A549 (cell line): Measurements from ENCODE around the gene SCARB1. TPM values are rescaled to one million over a fixed set of nuclear protein-coding genes. Genes with fewer than 3 reads are reported as not detected.
A peak's percentile ranks its signal among the peaks of the same experiment; 100 is the strongest.

Source experiments
- ATAC-seq, 2 experiments: fragments of 200-7000 bp in 1 of 2; fragments of >200 bp in 1 of 2; cut with Nextera tagmentation in 1 of 2; cut with Tn5 transposase in 1 of 2; 3 replicates each; pipeline versions ENCODE4 v1.8.0 to v1.9.1; 2018 to 2020; ENCODE audit warnings: mild to moderate bottlenecking in 1 of 2, moderate library complexity in 1 of 2
- CTCF ChIA-PET: fragments of 300-600 bp; sonication (Branson Sonifier 250); formaldehyde crosslinking; extraction: SDS; loops from one replicate; lab custom pipeline; 2021; ENCODE audit warnings: antibody characterized with exemption, inconsistent platforms; lab: Yijun Ruan, JAX
- POLR2A ChIA-PET: fragments of 350-600 bp; formaldehyde crosslinking; extraction: SDS; loops from one replicate; lab custom pipeline; 2021; ENCODE audit warnings: antibody characterized with exemption, inconsistent platforms; lab: Yijun Ruan, JAX
- DNase-seq, 2 experiments: peaks; one replicate each; pipeline versions ENCODE4 v3.0.0 to v3.0.0-alpha.2; 2011 to 2016; ENCODE audit warnings: low read depth in 1 of 2, low spot score in 1 of 2
- FAIRE-seq: peaks from 2 replicates; lab custom pipeline; 2011; peaks lifted over from hg19 to GRCh38; lab: Jason Lieb, UNC
- H3K27ac ChIP-seq, 2 experiments: fragments of >200 bp; sonication (Bioruptor Twin); formaldehyde crosslinking; 3 replicates each; pipeline ENCODE4 v1.5.1; 2016 to 2017
- H3K4me1 ChIP-seq: fragments of >200 bp; sonication (Bioruptor Twin); formaldehyde crosslinking; 3 replicates; pipeline ENCODE4 v1.6.1; 2016
- H3K4me2 ChIP-seq: fragments of >200 bp; sonication (Bioruptor Twin); formaldehyde crosslinking; 3 replicates; pipeline ENCODE4 v1.6.1; 2016
- H3K4me3 ChIP-seq: fragments of >200 bp; sonication (Bioruptor Twin); formaldehyde crosslinking; 3 replicates; pipeline ENCODE4 v1.5.1; 2016
- H3K9me3 ChIP-seq: fragments of >200 bp; sonication (Bioruptor Twin); formaldehyde crosslinking; 3 replicates; pipeline ENCODE4 v1.6.1; 2016
- BHLHE40 ChIP-seq: IDR thresholded peaks from 2 replicates; pipeline ENCODE4 v1.6.1; 2012; ENCODE audit warnings: low read depth, low read length, inconsistent platforms
- CBX2 ChIP-seq: fragments of 200-600 bp; sonication (generic); IDR thresholded peaks from 2 replicates; pipeline ENCODE4 v1.6.1; 2016; ENCODE audit warnings: low read depth, mild to moderate bottlenecking, borderline replicate concordance
- CBX8 ChIP-seq: fragments of 200-600 bp; sonication (generic); IDR thresholded peaks from 2 replicates; pipeline ENCODE4 v1.6.1; 2016
- CEBPB ChIP-seq, 2 experiments: fragments of >200 bp in 1 of 2; sonication (Bioruptor Twin) in 1 of 2; formaldehyde crosslinking in 1 of 2; IDR thresholded peaks; 2 replicates each; pipeline ENCODE4 v1.6.1; 2012 to 2016
- CHD2 ChIP-seq: fragments of 150-350 bp; IDR thresholded peaks from 2 replicates; pipeline ENCODE4 v1.6.1; 2014; ENCODE audit warnings: low read length; ENCODE audit not compliant: partially characterized antibody
- EHF ChIP-seq: fragments of 250-450 bp; sonication (Bioruptor Pico); IDR thresholded peaks from 2 replicates; pipeline ENCODE4 v1.5.0; 2020; ENCODE audit warnings: mild to moderate bottlenecking
- ESRRA ChIP-seq: fragments of 150-350 bp; IDR thresholded peaks from 2 replicates; pipeline ENCODE4 v1.6.1; 2014; ENCODE audit warnings: mild to moderate bottlenecking, low read length, borderline replicate concordance
- FOSB ChIP-seq: fragments of 250-450 bp; sonication (Bioruptor Pico); IDR thresholded peaks from 2 replicates; pipeline ENCODE4 v1.5.0; 2020; ENCODE audit warnings: mild to moderate bottlenecking, moderate library complexity
- FOSL2 ChIP-seq, 2 experiments: fragments of 450-650 bp in 1 of 2; fragments of >200 bp in 1 of 2; sonication (Bioruptor Twin) in 1 of 2; formaldehyde crosslinking; IDR thresholded peaks; 2 replicates each; pipeline versions ENCODE4 v1.5.0 to v1.6.1; 2016 to 2020; ENCODE audit warnings: mild to moderate bottlenecking in 1 of 2, moderate library complexity in 1 of 2
- GATA3 ChIP-seq: IDR thresholded peaks from 2 replicates; pipeline ENCODE4 v1.6.1; 2012; ENCODE audit warnings: borderline replicate concordance
- HDAC2 ChIP-seq: fragments of 200-600 bp; sonication (generic); IDR thresholded peaks from 2 replicates; pipeline ENCODE4 v1.6.1; 2016
- HOXB13 ChIP-seq: fragments of 250-450 bp; sonication (Bioruptor Pico); IDR thresholded peaks from 2 replicates; pipeline ENCODE4 v1.5.0; 2020; ENCODE audit warnings: low read depth, mild to moderate bottlenecking, moderate library complexity
- JUN ChIP-seq, 2 experiments: fragments of >200 bp; sonication (Bioruptor Twin); formaldehyde crosslinking; IDR thresholded peaks; 2 replicates in 1 of 2; 3 replicates in 1 of 2; pipeline ENCODE4 v1.6.1; 2016 to 2017
- JUNB ChIP-seq: fragments of >200 bp; sonication (Bioruptor Twin); formaldehyde crosslinking; IDR thresholded peaks from 2 replicates; pipeline ENCODE4 v1.6.1; 2016
- KDM1A ChIP-seq: fragments of 200-600 bp; sonication (generic); IDR thresholded peaks from 2 replicates; pipeline ENCODE4 v1.6.1; 2016; ENCODE audit warnings: low read depth, mild to moderate bottlenecking
- POLR2AphosphoS2 ChIP-seq: conservative IDR thresholded peaks from 2 replicates; pipeline ENCODE4 v1.6.1; 2012; ENCODE audit warnings: low read length, improper control_type of control experiment, inconsistent platforms
- RAD21 ChIP-seq, 2 experiments: fragments of >200 bp in 1 of 2; sonication (Bioruptor Twin) in 1 of 2; formaldehyde crosslinking in 1 of 2; IDR thresholded peaks in 1 of 2; conservative IDR thresholded peaks in 1 of 2; 2 replicates in 1 of 2; 3 replicates in 1 of 2; pipeline ENCODE4 v1.6.1; 2012 to 2018; ENCODE audit warnings: inconsistent platforms in 1 of 2
- RNF2 ChIP-seq: fragments of 200-600 bp; sonication (generic); IDR thresholded peaks from 2 replicates; pipeline ENCODE4 v1.6.1; 2016; ENCODE audit warnings: low read depth, mild to moderate bottlenecking, antibody characterized with exemption, moderate library complexity, borderline replicate concordance
- TFCP2L1 ChIP-seq: fragments of 250-450 bp; sonication (Bioruptor Pico); IDR thresholded peaks from 2 replicates; pipeline ENCODE4 v1.5.0; 2021; ENCODE audit warnings: mild to moderate bottlenecking
- ZNF302 ChIP-seq: fragments of 250-450 bp; sonication (Bioruptor Pico); IDR thresholded peaks from 2 replicates; pipeline ENCODE4 v1.9.0; 2021; ENCODE audit warnings: inconsistent platforms, mild to moderate bottlenecking, moderate library complexity
- WGBS: methylation state at CpG from one replicate; pipeline ENCODE4 v1.1.6; 2017; ENCODE audit errors: missing lambda C conversion rate; 5-methylcytosine and 5-hydroxymethylcytosine counted together
- polyA plus RNA-seq, 4 experiments: library from polyadenylated mRNA; depleted of rRNA in 3 of 4; stranded (reverse); fragments of >200 nt; fragmentation: RNase III in 1 of 4; extraction: RNeasy Plus Mini Kit Qiagen cat#74134 plus additional on column Dnase treatment in 1 of 4; gene quantifications; 2 replicates in 3 of 4; 3 replicates in 1 of 4; pipeline ENCODE4 v1.2.3, GENCODE V29; 2011 to 2017
- TF ChIP-seq, protein P1 (sequence below): fragments of >200 bp; sonication (Bioruptor Twin); formaldehyde crosslinking; IDR thresholded peaks from 3 replicates; pipeline ENCODE4 v1.5.1; 2016
- TF ChIP-seq, protein P2 (sequence below): IDR thresholded peaks from 2 replicates; pipeline ENCODE4 v1.6.1; 2012
- TF ChIP-seq, protein P3 (sequence below): fragments of >200 bp; sonication (Bioruptor Twin); formaldehyde crosslinking; IDR thresholded peaks from 2 replicates; pipeline ENCODE4 v1.6.1; 2016
- TF ChIP-seq, protein P4 (sequence below): fragments of 250-450 bp; sonication (Bioruptor Pico); IDR thresholded peaks from 2 replicates; pipeline ENCODE4 v1.5.0; 2020; ENCODE audit warnings: low read depth, mild to moderate bottlenecking, moderate library complexity
- TF ChIP-seq, protein P5 (sequence below): fragments of 200-600 bp; sonication (generic); IDR thresholded peaks from 2 replicates; pipeline ENCODE4 v1.6.1; 2016; ENCODE audit warnings: antibody characterized with exemption, mild to moderate bottlenecking, moderate library complexity

Gene SCARB1
- polyA plus RNA-seq, 2 of the 4 experiments (the other 2 are of a cell fraction) = 81.1 to 154 TPM

DNA sequence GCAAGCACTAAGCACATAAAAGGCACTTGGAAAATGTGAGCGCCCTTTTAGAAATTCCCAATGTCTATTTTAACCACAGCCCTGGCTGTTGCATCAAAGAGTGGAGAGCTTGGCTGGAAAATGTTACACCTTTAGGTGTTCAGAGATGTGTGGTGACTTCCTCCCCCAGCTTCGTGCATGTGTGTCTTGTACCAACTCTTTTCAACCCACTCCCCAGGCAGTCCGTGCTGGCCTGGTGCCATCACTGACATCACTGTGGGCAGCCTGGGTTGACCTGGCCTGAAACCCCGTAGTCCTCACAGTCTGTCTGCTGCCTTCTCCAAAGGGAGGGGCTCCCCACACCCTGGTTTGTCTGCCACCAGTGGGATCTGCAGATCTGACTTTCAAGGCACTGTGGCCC lies 101.8 kb downstream of the SCARB1 start:
- TF ChIP-seq FOSB (CRISPR knock-in tag) = no peak
- TF ChIP-seq RNF2 = no peak
- TF ChIP-seq, protein P1, sequence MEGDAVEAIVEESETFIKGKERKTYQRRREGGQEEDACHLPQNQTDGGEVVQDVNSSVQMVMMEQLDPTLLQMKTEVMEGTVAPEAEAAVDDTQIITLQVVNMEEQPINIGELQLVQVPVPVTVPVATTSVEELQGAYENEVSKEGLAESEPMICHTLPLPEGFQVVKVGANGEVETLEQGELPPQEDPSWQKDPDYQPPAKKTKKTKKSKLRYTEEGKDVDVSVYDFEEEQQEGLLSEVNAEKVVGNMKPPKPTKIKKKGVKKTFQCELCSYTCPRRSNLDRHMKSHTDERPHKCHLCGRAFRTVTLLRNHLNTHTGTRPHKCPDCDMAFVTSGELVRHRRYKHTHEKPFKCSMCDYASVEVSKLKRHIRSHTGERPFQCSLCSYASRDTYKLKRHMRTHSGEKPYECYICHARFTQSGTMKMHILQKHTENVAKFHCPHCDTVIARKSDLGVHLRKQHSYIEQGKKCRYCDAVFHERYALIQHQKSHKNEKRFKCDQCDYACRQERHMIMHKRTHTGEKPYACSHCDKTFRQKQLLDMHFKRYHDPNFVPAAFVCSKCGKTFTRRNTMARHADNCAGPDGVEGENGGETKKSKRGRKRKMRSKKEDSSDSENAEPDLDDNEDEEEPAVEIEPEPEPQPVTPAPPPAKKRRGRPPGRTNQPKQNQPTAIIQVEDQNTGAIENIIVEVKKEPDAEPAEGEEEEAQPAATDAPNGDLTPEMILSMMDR = no peak
- TF ChIP-seq GATA3 = no peak
- no peak for TF ChIP-seq TFCP2L1
- TF ChIP-seq, protein P2, sequence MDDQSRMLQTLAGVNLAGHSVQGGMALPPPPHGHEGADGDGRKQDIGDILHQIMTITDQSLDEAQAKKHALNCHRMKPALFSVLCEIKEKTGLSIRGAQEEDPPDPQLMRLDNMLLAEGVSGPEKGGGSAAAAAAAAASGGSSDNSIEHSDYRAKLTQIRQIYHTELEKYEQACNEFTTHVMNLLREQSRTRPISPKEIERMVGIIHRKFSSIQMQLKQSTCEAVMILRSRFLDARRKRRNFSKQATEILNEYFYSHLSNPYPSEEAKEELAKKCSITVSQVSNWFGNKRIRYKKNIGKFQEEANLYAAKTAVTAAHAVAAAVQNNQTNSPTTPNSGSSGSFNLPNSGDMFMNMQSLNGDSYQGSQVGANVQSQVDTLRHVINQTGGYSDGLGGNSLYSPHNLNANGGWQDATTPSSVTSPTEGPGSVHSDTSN = no peak
- TF ChIP-seq CBX2 = no peak
- no peak for TF ChIP-seq HOXB13
- TF ChIP-seq JUN (IDR thresholded peaks at IDR 0.05) = no peak
- TF ChIP-seq KDM1A = no peak
- TF ChIP-seq, protein P3, sequence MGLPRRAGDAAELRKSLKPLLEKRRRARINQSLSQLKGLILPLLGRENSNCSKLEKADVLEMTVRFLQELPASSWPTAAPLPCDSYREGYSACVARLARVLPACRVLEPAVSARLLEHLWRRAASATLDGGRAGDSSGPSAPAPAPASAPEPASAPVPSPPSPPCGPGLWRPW = no peak
- no peak for TF ChIP-seq BHLHE40
- no peak for TF ChIP-seq ESRRA
- no peak for TF ChIP-seq RAD21 (conservative IDR thresholded peaks at IDR 0.05 in 1 of 2, IDR thresholded peaks at IDR 0.05 in 1 of 2)
- TF ChIP-seq CEBPB (IDR thresholded peaks at IDR 0.05) = no peak
- TF ChIP-seq FOSL2 (IDR thresholded peaks at IDR 0.05) = no peak
- no peak for TF ChIP-seq FOSL2 (CRISPR knock-in tag; IDR thresholded peaks at IDR 0.05)
- no peak for TF ChIP-seq POLR2AphosphoS2
- TF ChIP-seq, protein P4, sequence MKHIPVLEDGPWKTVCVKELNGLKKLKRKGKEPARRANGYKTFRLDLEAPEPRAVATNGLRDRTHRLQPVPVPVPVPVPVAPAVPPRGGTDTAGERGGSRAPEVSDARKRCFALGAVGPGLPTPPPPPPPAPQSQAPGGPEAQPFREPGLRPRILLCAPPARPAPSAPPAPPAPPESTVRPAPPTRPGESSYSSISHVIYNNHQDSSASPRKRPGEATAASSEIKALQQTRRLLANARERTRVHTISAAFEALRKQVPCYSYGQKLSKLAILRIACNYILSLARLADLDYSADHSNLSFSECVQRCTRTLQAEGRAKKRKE (CRISPR knock-in tag) = no peak
- H3K9me3 ChIP-seq = peaks cover 26% of the 10 kb centered on the region
- no peak overlapping the region for H3K4me3 ChIP-seq
- WGBS = 61% methylated on average over 4 of the region's 4 CpGs
- ChIA-PET POLR2A (interaction anchor here (0.9 kb wide), 1 partner anchor 15 kb away, joined by 4 read pairs; no protein-coding TSS in a partner anchor), CTCF (interaction anchor here (0.8 to 2.8 kb wide), 12 partner anchors 8 to 725 kb away, joined by 3 to 21 read pairs (median 4); no protein-coding TSS in a partner anchor)
- DNase-seq = peak in 1 of 2 experiments; percentile 43
- H3K4me2 ChIP-seq = no peak overlapping the region
- peak overlapping the region in 1 of 2 experiments; percentile 64; a peak in 4 of 6 replicates for H3K27ac ChIP-seq
- peaks cover 15% of the 10 kb centered on the region for H3K4me1 ChIP-seq
- ATAC-seq = no peak; a peak in 1 of 6 replicates
- no peak for FAIRE-seq

DNA sequence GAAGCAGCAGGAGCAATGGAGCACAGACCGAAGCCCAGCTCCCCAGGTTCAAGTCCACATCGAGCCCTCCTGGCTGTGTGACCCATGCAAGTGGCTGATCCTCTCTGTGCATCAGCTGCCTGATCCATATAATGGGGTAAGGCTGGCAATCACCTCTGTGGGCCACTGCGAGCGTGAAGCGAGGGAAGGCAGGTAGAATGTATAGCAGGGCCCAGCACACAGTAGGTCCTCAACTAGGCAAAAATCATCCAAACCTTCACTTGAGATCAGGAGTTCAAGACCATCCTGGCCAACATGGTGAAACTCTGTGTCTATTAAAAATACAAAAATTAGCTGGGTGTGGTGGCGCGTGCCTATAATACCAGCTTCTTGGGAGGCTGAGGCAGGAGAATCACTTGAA lies 102.6 kb downstream of the SCARB1 start:
- Histone ChIP-seq H3K4me1 (peaks cover 15% of the 10 kb centered on the region), H3K4me3 (no peak overlapping the region), H3K27ac (peak overlapping the region in 1 of 2 experiments; percentile 66; a peak in 2 of 6 replicates), H3K4me2 (no peak overlapping the region), H3K9me3 (peaks cover 26% of the 10 kb centered on the region)
- 89% methylated on average over 7 of the region's 7 CpGs for WGBS
- no peak for FAIRE-seq
- ChIA-PET CTCF (interaction anchor here (0.6 to 6.4 kb wide), 9 partner anchors 10 to 724 kb away, joined by 3 to 26 read pairs (median 4); no protein-coding TSS in a partner anchor), POLR2A (no interaction called here)
- no peak for ATAC-seq
- DNase-seq = no peak
- TF ChIP-seq, protein P5, sequence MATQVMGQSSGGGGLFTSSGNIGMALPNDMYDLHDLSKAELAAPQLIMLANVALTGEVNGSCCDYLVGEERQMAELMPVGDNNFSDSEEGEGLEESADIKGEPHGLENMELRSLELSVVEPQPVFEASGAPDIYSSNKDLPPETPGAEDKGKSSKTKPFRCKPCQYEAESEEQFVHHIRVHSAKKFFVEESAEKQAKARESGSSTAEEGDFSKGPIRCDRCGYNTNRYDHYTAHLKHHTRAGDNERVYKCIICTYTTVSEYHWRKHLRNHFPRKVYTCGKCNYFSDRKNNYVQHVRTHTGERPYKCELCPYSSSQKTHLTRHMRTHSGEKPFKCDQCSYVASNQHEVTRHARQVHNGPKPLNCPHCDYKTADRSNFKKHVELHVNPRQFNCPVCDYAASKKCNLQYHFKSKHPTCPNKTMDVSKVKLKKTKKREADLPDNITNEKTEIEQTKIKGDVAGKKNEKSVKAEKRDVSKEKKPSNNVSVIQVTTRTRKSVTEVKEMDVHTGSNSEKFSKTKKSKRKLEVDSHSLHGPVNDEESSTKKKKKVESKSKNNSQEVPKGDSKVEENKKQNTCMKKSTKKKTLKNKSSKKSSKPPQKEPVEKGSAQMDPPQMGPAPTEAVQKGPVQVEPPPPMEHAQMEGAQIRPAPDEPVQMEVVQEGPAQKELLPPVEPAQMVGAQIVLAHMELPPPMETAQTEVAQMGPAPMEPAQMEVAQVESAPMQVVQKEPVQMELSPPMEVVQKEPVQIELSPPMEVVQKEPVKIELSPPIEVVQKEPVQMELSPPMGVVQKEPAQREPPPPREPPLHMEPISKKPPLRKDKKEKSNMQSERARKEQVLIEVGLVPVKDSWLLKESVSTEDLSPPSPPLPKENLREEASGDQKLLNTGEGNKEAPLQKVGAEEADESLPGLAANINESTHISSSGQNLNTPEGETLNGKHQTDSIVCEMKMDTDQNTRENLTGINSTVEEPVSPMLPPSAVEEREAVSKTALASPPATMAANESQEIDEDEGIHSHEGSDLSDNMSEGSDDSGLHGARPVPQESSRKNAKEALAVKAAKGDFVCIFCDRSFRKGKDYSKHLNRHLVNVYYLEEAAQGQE = no peak
- TF ChIP-seq ZNF302 (CRISPR knock-in tag) (no peak), CBX8 (no peak), EHF (CRISPR knock-in tag) (no peak), HDAC2 (no peak), CHD2 (no peak), JUNB (no peak)
- TF ChIP-seq, protein P4 (CRISPR knock-in tag) = no peak
- TF ChIP-seq, protein P2 = no peak
